GM10266 (cell line): ENCODE measurements around the gene RNF13.

Source experiments
- DNase-seq: peaks from one replicate; pipeline ENCODE4 v3.0.0; 2012; ENCODE audit errors: extremely low spot score
- TF ChIP-seq, protein P1 (sequence below): IDR thresholded peaks from 2 replicates; pipeline ENCODE4 v1.5.1; 2012; ENCODE audit warnings: mild to moderate bottlenecking, low read depth; ENCODE audit not compliant: control insufficient read depth, insufficient read depth; ENCODE audit errors: missing control alignments

RNF13 gene

DNA sequence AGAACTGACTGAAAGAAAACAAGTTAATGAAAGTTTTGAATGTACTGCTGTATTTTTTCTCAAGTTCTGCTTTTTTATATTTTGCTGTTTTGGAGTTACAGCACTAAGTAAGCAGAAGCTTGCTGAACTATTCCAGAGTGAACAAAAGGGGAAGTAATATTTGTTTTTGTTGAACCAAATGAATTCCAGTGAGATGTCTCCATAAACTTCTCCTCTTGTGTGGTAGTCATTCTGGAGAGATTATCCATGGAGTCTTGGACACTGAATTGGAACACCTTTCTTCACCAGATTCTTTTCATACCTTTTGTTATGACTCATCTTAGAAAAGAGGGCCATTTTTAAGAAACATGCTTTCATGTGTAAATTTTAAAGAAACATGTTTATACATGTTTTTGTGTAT, 29.4 kb upstream of the RNF13 start:
- no peak for DNase-seq
- TF ChIP-seq, protein P1, sequence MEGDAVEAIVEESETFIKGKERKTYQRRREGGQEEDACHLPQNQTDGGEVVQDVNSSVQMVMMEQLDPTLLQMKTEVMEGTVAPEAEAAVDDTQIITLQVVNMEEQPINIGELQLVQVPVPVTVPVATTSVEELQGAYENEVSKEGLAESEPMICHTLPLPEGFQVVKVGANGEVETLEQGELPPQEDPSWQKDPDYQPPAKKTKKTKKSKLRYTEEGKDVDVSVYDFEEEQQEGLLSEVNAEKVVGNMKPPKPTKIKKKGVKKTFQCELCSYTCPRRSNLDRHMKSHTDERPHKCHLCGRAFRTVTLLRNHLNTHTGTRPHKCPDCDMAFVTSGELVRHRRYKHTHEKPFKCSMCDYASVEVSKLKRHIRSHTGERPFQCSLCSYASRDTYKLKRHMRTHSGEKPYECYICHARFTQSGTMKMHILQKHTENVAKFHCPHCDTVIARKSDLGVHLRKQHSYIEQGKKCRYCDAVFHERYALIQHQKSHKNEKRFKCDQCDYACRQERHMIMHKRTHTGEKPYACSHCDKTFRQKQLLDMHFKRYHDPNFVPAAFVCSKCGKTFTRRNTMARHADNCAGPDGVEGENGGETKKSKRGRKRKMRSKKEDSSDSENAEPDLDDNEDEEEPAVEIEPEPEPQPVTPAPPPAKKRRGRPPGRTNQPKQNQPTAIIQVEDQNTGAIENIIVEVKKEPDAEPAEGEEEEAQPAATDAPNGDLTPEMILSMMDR: no peak

DNA sequence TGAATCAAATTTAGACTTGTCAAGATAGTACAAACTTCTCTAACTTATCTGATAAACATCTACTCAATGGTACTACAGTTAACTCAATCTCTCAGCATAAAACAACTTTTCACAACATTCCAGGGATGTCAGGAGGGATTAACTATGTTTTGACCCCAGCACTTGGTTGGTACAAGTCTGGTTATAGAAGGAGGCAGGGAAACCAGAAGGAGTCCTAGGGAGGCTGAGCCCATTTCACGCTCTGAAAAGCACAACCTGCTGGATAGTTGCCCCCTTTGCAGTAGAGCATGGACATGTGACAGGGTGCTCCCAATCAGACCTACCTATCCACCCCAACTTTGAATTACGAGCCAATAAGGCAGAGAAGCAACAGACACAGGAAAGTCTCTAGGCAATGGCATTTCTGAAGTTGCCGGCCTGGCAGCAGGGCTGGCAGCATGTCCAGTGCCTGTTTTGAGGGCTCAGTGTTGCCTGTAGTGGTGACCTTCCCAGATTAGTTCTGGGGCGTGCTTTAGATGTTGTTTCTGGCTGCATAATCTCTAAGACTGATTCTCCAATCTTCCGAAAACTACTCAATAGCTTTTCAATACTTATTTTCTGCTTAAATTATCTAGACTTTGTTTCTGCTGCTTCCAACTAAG, 28.8 kb upstream of the RNF13 start:
- no peak for DNase-seq
- TF ChIP-seq, protein P1: no peak

DNA sequence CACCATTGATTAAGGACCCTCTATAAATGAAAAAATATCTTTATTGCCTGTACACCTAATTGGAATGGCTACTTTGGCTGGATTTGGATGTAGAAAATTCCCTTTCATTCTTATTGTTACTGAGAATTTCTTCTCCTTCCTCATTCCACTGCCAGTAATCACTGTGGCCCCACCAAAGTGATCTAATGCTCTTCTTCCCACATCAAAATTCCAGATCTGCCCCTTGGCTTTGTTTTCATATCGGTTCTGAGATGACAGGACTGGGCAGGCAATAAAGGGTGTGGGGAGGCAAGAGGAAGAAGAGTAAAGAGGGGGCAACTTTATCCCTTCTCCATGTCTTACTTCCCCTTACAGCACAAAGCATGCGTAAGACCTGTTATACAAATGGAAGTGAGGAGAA, 22.7 kb upstream of the RNF13 start:
- TF ChIP-seq, protein P1: no peak
- DNase-seq: no peak

DNA sequence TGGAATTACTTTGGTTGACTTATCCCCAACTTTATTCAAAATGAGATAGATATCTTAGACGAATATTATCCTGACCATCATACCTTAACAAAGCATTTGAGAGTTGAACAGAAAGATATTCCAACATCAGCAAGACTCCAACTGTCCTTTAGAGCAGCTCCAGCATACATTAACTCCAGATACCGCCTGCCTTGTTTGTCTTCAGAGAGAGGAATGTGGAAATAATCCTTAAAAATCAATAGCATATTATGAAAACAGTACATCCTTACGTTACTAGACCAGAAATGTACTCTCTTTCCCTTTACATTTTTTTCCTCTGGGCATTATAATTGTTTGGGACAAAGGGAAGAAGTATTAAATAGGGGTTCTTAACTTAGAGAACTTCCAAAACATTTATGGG, 22.3 kb upstream of the RNF13 start:
- TF ChIP-seq, protein P1: no peak
- no peak for DNase-seq

DNA sequence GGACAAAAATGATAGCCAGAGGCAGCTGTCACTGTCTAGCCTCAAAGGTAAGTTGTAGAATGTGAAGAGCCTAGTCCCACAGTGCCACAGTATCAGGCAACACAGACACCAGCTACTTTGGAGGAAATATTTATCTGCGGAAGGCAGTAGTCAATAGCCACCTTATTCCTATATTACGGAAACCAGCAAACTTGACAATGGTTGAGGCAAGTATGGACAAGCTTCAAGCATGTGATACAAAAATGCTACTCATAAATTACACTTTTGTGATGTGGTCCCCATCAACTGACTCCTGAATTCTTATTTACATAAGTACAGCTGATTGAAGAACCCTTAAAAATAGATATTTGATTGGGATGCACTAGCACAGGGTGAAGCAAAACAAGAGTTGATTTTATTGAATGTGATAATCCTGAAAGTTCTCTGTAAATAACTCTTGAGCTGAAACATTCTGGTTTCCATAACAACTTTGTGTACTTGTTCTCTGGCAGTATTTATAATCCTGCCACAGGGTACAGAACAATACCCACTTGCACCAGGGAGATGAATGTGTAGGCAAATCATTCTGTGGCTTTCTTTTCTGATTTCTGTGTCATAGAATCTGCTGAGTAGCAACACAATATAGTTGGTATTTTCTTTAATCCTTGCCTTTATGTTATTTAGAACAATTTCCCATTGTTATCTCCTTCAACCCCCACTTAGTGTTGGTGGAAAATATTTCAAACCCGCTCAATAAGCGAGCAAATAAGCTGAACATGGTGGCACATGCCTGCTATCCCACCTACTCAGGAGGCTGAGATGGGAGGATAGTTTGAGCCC, 20.4 kb upstream of the RNF13 start, which contains the start of gene ANKUB1:
ANKUB1 (minus strand) TSS at position 103 of the 819 bp plus-strand sequence. CDS start 188 bp downstream, outside the sequence.
- TF ChIP-seq, protein P1: no peak
- no peak for DNase-seq

DNA sequence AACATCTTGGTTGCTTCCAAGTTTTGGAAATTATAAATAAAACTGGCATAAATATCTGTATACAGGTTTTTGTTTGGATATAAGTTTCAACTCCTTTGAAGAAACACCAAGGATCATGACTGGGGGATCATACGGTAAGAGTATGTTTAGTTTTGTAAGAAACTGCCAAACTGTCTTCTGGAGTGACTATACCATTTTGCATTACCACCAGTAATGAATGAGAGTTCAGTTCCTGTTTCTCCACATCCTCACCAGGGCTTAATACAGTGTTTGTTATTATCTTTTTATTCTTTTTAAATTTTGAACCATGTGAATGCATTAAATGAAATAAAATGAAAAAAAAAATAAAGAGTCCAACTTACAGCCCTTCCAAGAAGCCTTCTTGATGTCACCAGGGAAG, 17.0 kb upstream of the RNF13 start:
- DNase-seq: no peak
- TF ChIP-seq, protein P1: no peak

DNA sequence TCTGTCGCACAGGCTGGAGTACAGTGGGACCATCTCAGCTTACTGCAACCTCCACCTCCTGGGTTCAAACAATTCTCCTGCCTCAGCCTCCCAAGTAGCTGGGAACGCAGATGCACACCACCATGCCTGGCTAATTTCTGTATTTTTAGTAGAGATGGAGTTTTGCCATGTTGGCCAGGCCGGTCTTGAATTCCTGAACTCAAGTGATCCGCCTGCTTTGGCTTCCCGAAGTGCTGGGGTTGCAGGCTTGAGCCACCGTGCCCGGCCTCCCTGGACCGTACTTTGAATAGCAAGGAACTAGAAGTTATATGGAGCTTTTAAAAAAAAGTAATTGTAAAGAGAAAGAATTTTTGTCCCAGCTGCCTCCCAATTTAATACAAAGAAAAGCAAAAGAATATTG, 12.3 kb upstream of the RNF13 start:
- TF ChIP-seq, protein P1: no peak
- no peak for DNase-seq
